ENCODE results near the gene AVPR2. TPM values are rescaled to one million over a fixed set of nuclear protein-coding genes. Genes with fewer than 3 reads are reported as not detected.

AVPR2 gene
- total RNA-seq, 1 experiment from 2014 or later, result 10.6 TPM

GRCh38 chrX:153865685-153866084, 38.8 kb upstream of the AVPR2 start:
- ATAC-seq, result no peak
- H3K27ac ChIP-seq (ENCODE audit: low read length), result no peak overlapping the region
- in situ Hi-C loops (cut with HindIII; ENCODE audit: low pct_unique_long_range_greater_than_20kb, low sequenced_read_pairs) (no loop called here), intact Hi-C loops (cut with micrococcal nuclease; ENCODE audit: unreplicated experiment) (no loop called here)
- no peak for DNase-seq (ENCODE audit: low read depth, low spot score)
- no peak overlapping the region for H3K4me3 ChIP-seq (ENCODE audit: low read depth in 2 of 2, low read length in 2 of 2)
- BruUV-seq (replicated peaks), result no TSS peak
- ChIA-PET CTCF (no interaction called here), POLR2A (no interaction called here)
- H3K27me3 ChIP-seq (ENCODE audit: control insufficient read depth, insufficient read depth, low read length), result no peaks in the 10 kb centered on the region
- H3K9me3 ChIP-seq (ENCODE audit: control insufficient read depth, insufficient read depth, low read depth, low read length), result no peaks in the 10 kb centered on the region
- TF ChIP-seq TCF7L2 (IDR thresholded peaks at IDR 0.05; ENCODE audit: low read depth, low read length) (no peak), CTCF (IDR thresholded peaks at IDR 0.05) (no peak)
- H3K4me1 ChIP-seq (ENCODE audit: control insufficient read depth, insufficient read depth, low read length), result no peaks in the 10 kb centered on the region
- no peaks in the 10 kb centered on the region for H3K36me3 ChIP-seq (ENCODE audit: control insufficient read depth, insufficient read depth, low read length)

GRCh38 chrX:153866302-153867019, 38.0 kb upstream of the AVPR2 start:
- in situ Hi-C loops (cut with HindIII; ENCODE audit: low pct_unique_long_range_greater_than_20kb, low sequenced_read_pairs) (no loop called here), intact Hi-C loops (cut with micrococcal nuclease; ENCODE audit: unreplicated experiment) (no loop called here)
- ATAC-seq (no peak), DNase-seq (ENCODE audit: low read depth, low spot score) (no peak)
- TF ChIP-seq POLR2AphosphoS5 (IDR thresholded peaks at IDR 0.05; ENCODE audit: low read depth, low read length), result no peak
- TF ChIP-seq REST (IDR thresholded peaks at IDR 0.05; ENCODE audit: insufficient read depth in 1 of 2, low read depth in 2 of 2, low read length in 1 of 2), result no peak
- no peak for TF ChIP-seq TCF7L2 (IDR thresholded peaks at IDR 0.05; ENCODE audit: low read depth, low read length)
- TF ChIP-seq CTCF (IDR thresholded peaks at IDR 0.05), result no peak
- TF ChIP-seq SIN3A (IDR thresholded peaks at IDR 0.05; ENCODE audit: borderline replicate concordance, insufficient read depth, low read depth, low read length), result no peak
- no peaks in the 10 kb centered on the region for H3K4me1 ChIP-seq (ENCODE audit: control insufficient read depth, insufficient read depth, low read length)
- no TSS peak for BruUV-seq (replicated peaks)
- no peaks in the 10 kb centered on the region for H3K9me3 ChIP-seq (ENCODE audit: control insufficient read depth, insufficient read depth, low read depth, low read length)
- ChIA-PET POLR2A (no interaction called here), CTCF (no interaction called here)
- H3K27ac ChIP-seq (ENCODE audit: low read length), result no peak overlapping the region
- H3K27me3 ChIP-seq (ENCODE audit: control insufficient read depth, insufficient read depth, low read length), result no peaks in the 10 kb centered on the region
- H3K36me3 ChIP-seq (ENCODE audit: control insufficient read depth, insufficient read depth, low read length), result no peaks in the 10 kb centered on the region
- H3K4me3 ChIP-seq (ENCODE audit: low read depth in 2 of 2, low read length in 2 of 2), result no peak overlapping the region
